Epidermal melanocyte (primary cell): ENCODE measurements around the gene RBM33.
A peak's percentile ranks its signal among the peaks of the same experiment; 100 is the strongest.

Experiments used
- DNase-seq: peaks from one replicate; pipeline ENCODE4 v3.0.0; 2011; ENCODE audit warnings: low spot score; ENCODE audit not compliant: insufficient read length

RBM33 gene

DNA sequence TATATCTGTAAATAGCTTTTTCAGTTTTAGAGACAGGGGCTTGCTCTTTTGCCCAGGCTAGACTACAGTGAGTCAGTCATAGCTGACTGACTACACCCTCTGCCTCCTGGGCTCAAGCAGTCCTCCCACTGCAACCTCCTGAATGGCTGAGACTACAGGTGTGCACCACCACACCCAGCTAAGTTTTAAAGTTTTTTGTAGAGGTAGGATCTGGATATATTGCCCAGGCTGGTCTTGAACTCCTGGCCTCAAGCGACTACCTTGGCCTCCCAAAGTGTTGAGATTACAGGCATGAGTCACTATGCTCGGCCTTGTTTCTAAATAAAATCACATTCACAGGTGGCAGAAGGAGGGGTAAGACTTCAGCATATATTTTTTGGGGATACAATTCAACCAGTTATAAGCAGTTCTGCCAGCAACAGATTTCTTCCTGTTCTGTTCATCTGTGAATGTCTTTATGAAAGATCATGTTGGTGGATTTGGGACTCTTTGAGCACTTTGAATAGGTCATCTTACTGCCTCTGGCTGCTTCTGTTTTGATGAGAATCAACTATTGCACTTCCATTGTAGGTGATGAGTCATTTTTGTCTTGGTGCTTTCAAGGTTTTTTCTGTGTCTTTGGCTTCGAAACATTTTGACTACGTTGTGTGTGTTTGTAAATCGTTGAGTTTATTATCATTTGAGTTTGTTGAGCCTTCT, 15.7 kb downstream of the RBM33 start:
- DNase-seq, result no peak

DNA sequence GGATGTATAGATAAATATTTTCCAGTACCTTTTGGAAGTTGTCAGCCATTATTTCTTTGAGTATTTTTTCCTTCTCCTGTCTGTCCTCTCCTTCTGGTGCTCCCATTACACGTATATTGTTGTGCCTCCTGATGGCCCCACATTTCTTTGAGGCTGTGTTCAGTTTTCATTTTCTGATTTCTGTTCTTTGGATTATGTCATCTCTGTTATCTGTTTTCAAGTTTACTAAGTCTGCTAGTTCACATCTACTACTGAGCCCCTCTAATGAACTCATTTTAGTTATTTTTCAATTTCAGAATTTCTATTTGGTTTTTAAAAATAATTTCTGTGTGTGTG, 16.3 kb downstream of the RBM33 start:
- no peak for DNase-seq

DNA sequence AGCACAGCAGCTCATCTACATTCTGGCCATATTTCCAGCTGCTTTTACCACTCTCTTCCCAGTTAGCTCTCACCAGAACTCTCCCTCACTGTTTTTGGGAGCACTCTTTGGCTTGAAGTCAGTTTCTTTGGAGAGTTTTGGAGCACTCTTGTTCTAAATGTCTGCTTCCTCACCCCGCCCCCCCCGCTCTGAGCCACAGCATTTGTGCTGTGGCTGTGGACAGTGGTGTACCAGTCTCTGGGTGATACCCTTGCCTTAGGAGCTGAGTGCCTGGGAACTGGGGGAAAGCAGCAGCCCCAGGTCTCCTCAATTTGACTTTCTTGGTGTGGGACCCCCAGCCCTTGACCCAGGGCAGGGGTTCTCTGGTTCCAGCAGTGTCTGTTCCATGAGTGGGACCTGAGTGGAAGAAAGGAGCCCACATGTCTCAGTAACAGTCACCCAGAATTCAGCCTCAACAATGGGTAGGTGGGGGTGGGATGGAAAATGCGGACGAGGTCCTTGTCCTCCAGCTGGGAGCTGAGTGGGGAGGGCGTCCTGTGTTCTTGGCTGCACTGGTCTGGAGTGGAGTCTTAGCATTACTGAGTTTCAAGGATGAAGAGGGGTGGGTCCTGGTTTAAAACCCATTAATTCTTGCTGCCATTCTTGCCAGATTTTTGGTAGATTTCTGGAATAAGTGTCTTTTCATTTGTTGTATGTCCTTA, 18.0 kb downstream of the RBM33 start:
- DNase-seq, result no peak

DNA sequence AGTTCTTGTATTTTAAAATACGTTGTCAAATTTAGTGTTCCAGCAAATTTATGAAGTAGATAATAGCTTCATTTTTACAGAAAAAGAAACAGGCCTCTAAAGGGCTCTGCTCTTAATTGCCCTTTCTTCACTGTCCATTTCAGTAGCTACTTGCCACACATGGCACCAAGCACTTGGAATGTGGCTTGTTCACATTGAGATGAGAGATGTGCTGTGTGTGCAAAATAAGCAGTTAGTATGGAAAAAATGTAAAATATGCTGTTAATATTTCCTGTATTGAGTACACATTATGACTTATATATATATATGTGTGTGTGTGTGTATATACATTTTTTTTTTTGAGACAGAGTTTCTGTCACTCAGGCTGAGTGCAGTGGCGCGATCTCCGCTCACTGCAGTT, 19.5 kb downstream of the RBM33 start:
- DNase-seq, result no peak

DNA sequence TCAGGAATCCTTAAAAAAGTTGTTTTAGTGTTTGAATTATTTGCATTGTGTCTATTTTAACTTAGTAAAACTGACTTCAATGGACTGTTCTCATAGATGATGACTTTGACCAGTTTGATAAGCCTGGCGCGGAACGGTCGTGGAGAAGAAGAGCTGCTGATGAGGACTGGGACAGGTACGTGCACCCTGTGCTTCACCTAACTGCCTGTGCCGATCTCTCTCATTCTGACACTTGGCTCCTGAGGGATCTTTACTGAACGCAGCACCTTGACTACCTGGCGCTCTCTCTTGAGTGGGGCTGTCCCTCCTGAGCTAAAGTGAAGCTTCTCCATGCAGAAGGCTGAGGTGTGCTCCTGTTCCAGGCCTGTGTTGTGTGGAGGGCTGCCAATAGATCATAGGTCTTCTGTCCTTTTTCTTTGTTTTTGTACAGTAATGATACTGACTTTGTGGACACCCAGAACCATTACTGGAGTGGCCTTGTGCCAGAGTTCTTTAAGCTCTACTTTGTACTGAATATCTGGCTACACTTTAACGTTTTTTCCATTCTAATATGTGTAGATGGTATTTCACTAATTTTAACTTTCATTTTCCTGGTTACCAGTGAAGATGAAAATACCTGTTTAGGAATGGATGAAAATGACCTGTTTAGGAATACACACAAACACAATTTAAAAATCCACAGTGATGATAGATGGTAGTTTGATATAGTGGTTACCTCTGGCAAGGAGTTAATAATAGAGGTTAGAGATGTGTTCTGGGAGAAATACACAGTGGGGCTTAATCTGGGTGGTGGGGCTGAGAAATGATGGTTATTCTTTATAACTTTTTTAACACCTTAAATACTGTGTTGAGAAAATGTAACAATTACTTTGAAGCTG, 20.9 kb downstream of the RBM33 start:
- no peak for DNase-seq

DNA sequence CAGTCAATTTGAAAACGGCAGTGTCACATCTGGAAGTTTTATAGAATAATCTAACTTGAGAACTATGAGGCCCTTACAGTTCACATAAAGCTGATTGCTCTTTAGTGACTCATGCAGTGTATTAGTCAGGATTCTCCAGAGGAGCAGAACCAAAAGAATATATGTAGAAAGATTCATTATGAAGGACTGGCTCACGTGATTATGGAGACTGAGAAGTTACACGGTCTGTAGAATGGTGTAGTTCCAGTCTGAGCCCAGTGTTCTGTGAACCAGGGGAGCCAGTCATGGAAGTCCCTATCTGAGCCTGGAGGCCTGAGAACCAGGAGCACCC, 21.5 kb downstream of the RBM33 start:
- DNase-seq, result peak; percentile 54

DNA sequence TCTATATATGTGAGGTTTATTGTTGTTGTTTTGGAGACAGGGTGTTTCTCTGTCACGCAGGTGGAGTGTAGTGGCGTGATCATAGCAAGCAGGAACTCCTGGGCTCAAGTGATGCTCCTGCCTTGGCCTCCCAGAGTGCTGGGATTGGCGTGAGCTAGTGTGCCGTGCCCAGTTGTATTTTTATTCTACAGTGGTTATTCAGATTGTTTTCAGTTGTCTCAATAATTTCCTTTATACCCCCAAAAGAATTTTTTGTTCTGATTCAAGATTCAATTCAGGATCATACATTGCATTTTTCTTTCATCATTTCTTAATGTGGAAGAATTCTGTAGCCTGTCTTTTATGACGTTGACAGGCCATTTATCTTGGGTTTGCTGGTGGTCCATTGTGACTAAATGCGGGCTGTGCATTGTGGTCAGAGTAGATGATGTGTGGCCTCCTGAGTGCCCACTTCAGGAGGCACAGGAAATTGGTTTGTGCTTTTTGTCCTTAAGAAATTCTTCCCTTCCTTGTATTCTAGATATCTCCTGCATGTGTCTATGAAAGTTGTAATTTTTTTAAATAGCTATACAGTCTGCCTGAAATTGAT, 22.9 kb downstream of the RBM33 start:
- DNase-seq, result no peak

DNA sequence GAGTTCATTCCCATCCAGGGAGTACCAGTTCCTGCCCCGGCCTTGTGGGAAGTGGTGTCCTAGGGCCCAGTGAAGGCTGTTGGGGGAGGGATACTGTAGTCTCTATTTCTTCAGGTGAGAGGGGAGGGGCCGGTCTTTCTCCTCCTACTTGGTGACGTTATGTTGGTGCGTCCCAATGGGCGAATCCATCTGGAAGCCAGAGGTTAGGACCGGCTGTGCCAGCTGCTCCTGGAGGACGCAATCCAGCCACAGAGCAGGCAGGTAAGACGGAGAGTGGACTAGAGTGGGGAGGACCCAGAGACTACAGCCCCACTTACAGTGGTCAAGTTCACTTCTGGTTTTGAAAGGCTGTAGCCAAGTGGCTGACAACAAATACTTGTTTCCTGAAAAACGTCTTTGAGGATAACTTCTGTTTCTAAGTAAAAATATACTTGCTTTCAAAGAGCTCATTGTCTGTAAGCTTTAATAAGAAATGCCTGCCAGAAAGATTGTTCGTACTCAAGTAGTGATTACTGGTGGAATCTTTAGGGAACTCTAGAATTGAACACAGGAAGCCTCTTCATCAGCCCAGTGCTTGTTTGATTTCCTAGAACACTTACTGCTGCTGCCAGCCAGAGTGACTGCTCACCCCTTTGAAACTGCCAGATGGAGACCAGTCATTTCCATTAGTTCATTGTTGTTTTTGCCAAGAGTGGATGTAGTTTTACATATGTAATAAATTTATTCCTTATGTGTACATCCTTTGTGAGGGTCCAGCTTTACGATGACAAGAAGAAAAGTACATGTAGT, 25.4 kb downstream of the RBM33 start:
- DNase-seq, result peak; percentile 63

DNA sequence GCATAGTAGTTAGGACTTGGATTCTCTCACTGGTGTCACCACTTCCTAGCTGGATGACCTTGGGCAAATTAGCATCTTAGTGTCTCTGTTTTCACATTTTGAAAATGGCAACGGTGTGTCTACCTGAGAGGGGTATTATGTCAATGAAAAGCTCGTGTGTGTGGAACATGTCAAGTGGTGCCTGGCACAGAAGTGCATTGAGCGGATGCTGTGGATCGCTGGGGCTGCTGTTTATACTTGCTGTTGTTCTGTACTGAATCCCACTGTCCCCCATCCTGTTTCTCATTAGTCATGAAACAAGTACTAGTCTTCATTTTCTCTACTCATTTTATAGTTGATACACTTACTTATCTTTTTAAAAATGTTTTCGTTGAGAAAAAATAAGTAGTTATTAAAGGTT, 26.1 kb downstream of the RBM33 start:
- no peak for DNase-seq

DNA sequence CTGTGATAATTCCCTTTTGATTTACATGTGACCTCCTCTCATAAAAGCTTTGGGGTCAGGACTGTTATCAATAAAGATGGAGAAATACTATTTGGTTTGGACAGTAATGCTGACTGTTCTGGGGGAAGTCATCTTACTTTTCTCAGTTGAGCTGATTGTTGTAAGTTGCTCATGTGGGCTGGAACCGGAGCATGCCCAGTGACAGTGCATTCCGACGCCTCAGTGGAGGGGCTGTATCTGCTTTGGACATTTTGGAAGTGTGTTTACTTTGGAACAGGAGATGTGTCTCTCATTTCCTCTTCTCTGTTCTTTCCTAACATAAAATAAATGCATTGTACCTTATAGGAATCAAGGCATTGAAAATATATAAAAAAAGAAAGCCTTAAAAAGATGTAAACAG, 30.1 kb downstream of the RBM33 start:
- no peak for DNase-seq

DNA sequence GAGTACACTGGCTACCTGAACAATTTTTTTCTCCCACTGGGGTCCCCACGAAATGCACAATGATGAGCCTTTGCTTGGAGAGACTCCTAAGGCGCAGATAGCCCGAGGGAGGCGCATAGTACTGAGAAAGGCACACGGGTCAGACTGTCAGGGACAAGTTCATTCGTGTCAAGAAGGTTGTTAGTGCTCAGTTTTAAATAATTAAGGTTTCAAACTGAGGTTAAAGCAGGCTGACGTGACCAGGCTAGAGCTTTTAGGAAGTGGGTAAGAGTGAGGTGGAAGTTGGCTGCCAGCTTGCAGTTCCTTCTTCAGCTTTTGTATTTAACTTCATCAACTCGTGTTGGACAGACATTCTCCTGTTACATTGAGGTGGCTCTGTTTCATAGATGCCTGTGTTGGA, 31.6 kb downstream of the RBM33 start:
- DNase-seq, result no peak

DNA sequence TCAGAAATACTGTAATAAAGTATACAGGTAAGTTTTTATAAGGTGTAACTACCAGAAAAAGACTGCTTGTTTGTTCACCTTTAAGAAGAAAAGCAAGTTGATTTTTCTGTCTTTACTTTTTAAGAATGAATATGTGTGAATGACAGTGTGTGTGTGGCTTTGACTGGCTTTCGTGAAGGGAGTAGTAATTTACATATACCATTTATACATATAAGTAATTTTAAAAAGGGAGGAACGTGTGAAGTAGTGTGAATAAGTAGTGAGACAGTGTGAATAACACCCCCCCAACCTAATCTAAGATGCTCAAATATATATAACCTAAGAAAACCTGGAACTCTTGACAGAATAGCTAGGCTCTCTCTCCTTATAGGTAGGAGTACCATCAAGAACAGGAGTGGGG, 33.2 kb downstream of the RBM33 start:
- DNase-seq, result no peak

DNA sequence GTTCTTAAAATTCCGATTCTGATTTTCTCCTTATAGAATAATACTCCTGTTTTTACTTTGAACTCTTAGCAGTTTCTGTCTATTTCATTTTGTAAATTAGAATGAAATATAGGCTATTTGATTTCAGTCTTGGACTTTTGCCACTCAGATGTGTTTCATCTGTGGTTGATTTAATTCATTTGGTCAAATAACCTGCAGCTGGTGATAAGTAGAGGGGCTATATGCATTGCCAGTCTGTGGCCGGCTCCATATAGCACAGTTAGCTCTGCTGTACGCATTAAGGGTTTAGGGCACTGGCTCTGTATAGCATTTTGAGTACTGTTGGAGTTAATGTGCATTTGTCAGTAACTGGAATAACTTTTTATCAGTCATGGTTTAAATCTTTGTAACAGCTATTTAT, 35.7 kb downstream of the RBM33 start:
- no peak for DNase-seq

DNA sequence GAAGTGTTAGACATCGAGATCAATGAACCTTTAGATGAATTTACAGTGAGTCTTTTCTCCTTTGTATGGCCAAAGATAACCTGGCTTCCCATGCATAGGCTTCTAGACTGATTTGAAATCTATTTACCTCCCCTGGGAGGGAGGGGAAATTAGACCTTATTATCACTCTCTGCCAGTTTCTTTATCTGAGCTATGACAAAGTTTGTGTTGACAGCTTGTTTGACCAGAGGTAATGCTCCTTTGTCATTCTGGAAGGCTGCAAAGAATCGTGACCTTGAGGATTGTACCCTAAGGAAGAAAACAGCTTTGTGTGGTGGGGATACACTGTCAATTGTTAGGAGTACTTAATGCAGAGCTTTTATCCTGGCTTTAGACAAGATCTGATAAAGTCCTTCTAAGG, 36.4 kb downstream of the RBM33 start:
- no peak for DNase-seq

DNA sequence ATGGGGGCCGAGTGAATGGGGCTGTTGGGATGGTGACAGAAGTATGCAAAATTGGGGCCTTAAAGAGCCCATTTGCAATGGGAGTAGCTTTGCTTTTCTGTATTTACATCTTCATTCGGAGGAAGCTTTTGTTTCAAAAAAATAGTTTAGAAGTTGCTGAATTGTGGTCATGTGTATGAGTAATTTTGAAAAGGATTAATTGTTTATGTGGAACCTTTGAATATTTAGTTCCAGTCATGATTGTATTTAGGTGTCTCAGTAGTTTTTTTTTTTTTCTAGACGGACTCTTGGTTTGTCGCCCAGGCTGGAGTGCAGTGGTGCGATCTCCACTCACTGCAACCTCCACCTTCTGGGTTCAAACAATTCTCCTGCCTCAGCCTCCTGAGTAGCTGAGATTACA, 37.2 kb downstream of the RBM33 start:
- no peak for DNase-seq

DNA sequence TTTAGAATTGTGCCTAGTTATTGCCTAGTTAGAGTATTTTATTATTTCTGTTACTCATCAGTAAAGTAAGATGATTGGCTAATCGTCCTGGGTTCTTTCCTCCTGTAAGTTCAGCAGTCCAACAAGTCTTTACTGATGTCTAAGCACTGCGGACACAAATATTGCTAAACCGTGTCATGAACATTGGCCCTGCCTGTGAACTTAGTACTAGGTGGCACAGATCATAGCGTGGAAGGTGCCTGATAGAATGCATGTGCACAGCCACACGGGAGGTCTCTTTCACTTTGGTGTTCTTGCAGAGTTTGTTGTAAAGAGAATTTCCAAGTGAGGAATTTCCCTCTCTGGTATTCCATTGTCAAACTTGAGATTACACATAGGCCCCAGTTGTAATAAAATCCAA, 38.0 kb downstream of the RBM33 start:
- DNase-seq, result no peak

DNA sequence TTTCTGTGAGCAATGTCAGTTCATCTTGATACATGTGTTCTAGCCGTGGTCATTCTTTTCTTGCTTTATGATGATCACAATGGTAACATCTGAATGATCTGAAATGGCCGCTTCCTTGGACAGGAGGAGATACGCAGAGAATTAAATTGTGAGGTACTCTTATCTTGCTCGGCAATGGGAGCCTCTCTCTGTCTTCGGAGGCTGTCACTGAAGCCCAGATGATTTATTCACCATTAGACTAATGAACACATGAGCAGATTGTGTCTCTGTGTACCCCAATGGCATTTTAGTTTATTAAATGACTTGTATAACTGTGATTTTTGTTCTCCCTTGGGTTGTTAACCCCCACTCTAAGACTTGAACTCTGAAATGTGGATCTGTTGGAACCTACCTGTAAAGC, 38.6 kb downstream of the RBM33 start:
- no peak for DNase-seq

DNA sequence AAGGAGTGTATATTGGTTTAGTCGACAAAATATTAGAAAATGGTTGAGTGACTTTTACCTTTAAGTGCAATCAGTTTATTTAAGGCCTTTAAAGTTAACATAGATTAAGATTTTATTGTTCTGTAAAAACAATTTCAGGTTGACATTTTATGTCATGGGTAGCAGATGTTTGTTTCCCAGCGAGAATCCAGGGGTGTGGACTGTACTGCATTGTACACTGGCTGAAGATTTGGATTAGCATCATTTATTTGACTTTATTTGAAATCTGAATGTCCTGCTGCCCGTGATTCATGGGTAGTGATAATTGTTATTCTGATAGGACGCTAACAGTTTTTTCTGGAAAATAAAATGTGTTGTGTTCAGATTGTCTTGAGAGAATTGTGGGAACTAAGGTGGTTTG, 39.3 kb downstream of the RBM33 start:
- no peak for DNase-seq

DNA sequence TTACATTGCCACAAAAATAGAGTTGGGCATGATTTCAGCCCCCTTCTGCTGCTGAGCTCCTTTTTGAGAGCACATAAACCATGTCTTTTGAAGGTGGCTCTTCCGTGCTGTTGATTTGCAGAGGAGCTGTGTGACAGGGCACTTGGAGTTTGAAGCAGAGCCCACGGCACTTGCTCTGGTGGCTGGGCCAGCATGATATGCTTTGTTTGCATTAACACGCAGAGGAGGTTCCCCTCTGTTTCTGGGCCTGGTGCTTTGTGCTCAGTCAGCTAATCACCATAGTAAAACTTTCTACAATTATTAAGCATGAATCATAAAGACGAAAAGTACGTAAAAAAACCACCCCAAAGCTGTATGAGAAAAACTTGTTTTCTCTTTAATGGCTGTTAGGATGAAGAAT, 40.1 kb downstream of the RBM33 start:
- DNase-seq, result no peak

DNA sequence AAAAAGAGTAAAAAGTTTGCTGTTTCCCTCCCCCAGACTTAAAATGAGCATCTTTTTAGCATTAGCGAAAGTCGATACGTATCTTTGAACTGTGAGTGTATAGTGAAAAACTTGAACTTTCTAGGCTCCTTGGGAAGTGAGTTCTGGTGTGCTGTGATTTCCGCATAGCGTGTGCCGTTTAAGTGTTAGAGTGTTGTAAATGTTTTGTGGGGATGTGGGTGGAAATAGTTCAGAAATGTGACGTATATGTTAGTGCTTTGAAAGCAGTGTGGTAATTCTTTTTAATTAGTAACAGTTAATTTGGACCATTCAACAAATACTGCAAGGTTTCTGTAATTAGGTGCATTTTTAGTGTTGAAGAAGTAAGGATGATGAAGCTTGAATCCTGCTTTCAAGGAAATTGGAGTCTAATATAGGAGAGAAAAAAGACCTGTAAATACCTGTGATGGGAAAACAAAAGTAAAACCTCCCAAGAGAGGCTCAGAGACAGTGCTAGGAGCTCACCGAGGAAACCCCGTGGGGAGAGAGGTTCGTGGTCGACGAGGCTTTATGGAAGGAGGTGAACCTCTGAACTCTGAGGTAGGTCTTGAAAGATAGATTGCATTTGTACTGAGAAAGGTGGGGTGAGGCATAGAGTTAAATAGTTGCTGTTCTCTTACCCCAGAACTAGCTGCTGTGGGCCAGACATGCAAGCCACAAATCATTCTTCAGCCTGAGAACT, 40.8 kb downstream of the RBM33 start:
- DNase-seq, result no peak

DNA sequence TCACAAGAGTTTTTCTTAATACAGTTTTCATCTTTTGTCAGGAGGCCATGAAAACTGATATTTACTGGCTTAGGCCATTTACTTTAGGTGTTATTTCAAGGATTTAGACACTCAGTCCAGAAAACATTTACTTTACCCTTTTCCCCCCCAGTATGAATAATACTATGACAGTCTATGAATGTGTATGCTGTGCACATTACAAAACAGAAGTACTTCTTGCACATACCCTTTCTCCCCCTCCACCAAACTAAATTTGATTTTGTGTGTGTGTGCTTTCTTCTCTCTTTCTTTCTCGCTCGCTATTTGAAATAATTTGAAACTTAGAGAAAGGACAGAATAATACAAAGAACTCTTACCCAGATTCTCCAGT, 41.3 kb downstream of the RBM33 start:
- no peak for DNase-seq
